KMS-11 (cell line): ENCODE measurements around the gene NRG3.

Source experiments
- H2AFZ ChIP-seq: fragments of 200-600 bp; sonication (generic); 2 replicates; pipeline ENCODE4 v1.6.1; 2016; ENCODE audit warnings: antibody characterized with exemption, mixed run types, low read depth
- H3K27ac ChIP-seq: fragments of 200-600 bp; sonication (generic); 2 replicates; pipeline ENCODE4 v1.6.1; 2016; ENCODE audit warnings: mild to moderate bottlenecking, mixed run types
- H3K27me3 ChIP-seq: fragments of 200-600 bp; sonication (generic); 2 replicates; pipeline ENCODE4 v1.6.1; 2017; ENCODE audit warnings: mild to moderate bottlenecking, low read depth, mixed run types, moderate library complexity; ENCODE audit not compliant: insufficient read depth
- H3K36me3 ChIP-seq: fragments of 200-600 bp; sonication (generic); 2 replicates; pipeline ENCODE4 v1.6.1; 2017; ENCODE audit warnings: mild to moderate bottlenecking, mixed run types; ENCODE audit not compliant: insufficient read depth
- H3K4me1 ChIP-seq: fragments of 200-600 bp; sonication (generic); 2 replicates; pipeline ENCODE4 v1.6.1; 2016; ENCODE audit warnings: mild to moderate bottlenecking, low read depth, mixed run types; ENCODE audit not compliant: poor library complexity, severe bottlenecking
- H3K4me2 ChIP-seq: fragments of 200-600 bp; sonication (generic); 2 replicates; pipeline ENCODE4 v1.7.0; 2016; ENCODE audit warnings: mild to moderate bottlenecking, mixed run types
- H3K4me3 ChIP-seq: fragments of 200-600 bp; sonication (generic); IDR thresholded peaks from 2 replicates; pipeline ENCODE4 v1.6.1; 2017; ENCODE audit warnings: low read depth, low read length, mixed read lengths; ENCODE audit not compliant: insufficient read depth
- H3K79me2 ChIP-seq: fragments of 200-600 bp; sonication (generic); 2 replicates; pipeline ENCODE4 v1.6.1; 2016; ENCODE audit warnings: low read depth, mixed run types; ENCODE audit not compliant: insufficient read depth
- H3K9ac ChIP-seq: fragments of 200-600 bp; sonication (generic); 2 replicates; pipeline ENCODE4 v1.6.1; 2016; ENCODE audit warnings: mild to moderate bottlenecking, mixed run types
- H4K20me1 ChIP-seq: fragments of 200-600 bp; sonication (generic); 2 replicates; pipeline ENCODE4 v1.6.1; 2016; ENCODE audit warnings: mild to moderate bottlenecking, mixed run types; ENCODE audit not compliant: insufficient read depth
- CTCF ChIP-seq: fragments of 200-600 bp; sonication (generic); conservative IDR thresholded peaks from 2 replicates; pipeline ENCODE4 v1.6.1; 2017; ENCODE audit warnings: low read depth, mild to moderate bottlenecking, antibody characterized with exemption, low read length, moderate library complexity, mixed read lengths

The NRG3 gene

GRCh38 chr10:81874875-81875466 lies at the start of gene NRG3:
TSS of gene NRG3 (plus strand) at chr10:81875194.
- H3K4me1 ChIP-seq: peaks cover 19% of the 10 kb centered on the region
- H3K27ac ChIP-seq: no peak within 1 kb of the TSS
- no peak within 1 kb of the TSS for H3K4me3 ChIP-seq
- H3K4me2 ChIP-seq: peak within 1 kb of the TSS; percentile 94
- no peak for TF ChIP-seq CTCF
- no peaks in the 10 kb centered on the region for H3K36me3 ChIP-seq
- H2AFZ ChIP-seq: peak within 1 kb of the TSS; percentile 78
- H4K20me1 ChIP-seq: no peaks in the 10 kb centered on the region
- no peaks in the 10 kb centered on the region for H3K79me2 ChIP-seq
- peak within 1 kb of the TSS; percentile 51; the same call in 1 of the 2 replicates for H3K9ac ChIP-seq
- no peaks in the 10 kb centered on the region for H3K27me3 ChIP-seq

DNA sequence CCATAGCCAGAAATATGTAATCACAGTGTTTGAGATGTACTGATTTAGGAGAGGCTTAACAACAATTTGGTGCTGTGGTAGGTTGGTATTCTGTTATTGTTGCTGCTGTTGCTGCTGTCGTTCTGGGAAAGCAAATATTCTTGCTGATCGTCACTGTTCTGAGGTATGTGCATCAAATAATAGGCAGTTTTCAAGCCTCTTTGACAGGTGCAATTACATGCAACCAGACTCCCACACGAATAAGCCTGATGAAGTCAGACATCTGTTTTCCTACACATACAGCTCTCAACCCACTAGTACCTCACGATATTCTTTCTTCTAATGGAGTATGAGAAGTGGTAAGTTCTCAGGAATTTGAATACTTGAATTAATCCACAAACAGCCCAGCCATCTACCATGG lies 46.7 kb upstream of the NRG3 start:
- Histone ChIP-seq H3K4me3 (no peak overlapping the region), H3K27me3 (no peaks in the 10 kb centered on the region), H3K36me3 (no peaks in the 10 kb centered on the region), H3K4me1 (no peaks in the 10 kb centered on the region), H2AFZ (no peak overlapping the region), H3K27ac (no peak overlapping the region), H3K4me2 (no peak overlapping the region), H3K79me2 (no peaks in the 10 kb centered on the region), H3K9ac (no peak overlapping the region), H4K20me1 (no peaks in the 10 kb centered on the region)
- TF ChIP-seq CTCF: no peak

DNA sequence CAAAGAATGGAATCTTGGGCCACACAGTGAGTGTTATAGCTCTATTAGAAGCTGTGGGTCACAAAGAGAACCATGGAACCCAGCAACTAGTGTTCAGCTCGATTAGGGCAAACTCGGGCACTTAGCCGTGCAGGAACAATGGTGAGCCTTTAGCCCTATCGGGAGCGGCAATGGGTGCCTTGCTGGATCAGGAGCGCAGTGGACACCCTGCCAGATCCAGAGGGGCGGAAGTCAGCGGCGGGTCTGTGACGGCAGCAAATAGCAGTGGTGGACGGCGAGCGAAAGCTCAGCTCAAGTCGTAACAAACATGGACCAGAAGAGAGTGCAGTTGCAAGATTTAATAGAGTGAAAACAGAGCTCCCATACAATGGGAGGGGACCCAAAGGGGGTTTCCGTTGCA lies 43.9 kb upstream of the NRG3 start:
- Histone ChIP-seq H4K20me1 (no peaks in the 10 kb centered on the region), H2AFZ (no peak overlapping the region), H3K27ac (no peak overlapping the region)

GRCh38 chr10:81838950-81839349 lies 36.0 kb upstream of the NRG3 start:
- H3K27me3 ChIP-seq: no peaks in the 10 kb centered on the region
- no peak overlapping the region for H3K27ac ChIP-seq
- H3K9ac ChIP-seq: no peak overlapping the region
- no peaks in the 10 kb centered on the region for H3K79me2 ChIP-seq
- H3K4me3 ChIP-seq: no peak overlapping the region
- no peaks in the 10 kb centered on the region for H4K20me1 ChIP-seq
- no peak overlapping the region for H3K4me2 ChIP-seq
- no peak overlapping the region; the same call in 1 of the 2 replicates for H2AFZ ChIP-seq
- no peaks in the 10 kb centered on the region for H3K36me3 ChIP-seq
- peak; percentile 53; the same call in 1 of the 2 replicates for TF ChIP-seq CTCF
- no peaks in the 10 kb centered on the region for H3K4me1 ChIP-seq

More for the DNA sequence above, 43.9 kb upstream of the NRG3 start:
- H3K4me3 ChIP-seq: no peak overlapping the region
- no peaks in the 10 kb centered on the region for H3K79me2 ChIP-seq
- TF ChIP-seq CTCF: no peak
- no peak overlapping the region for H3K9ac ChIP-seq
- no peaks in the 10 kb centered on the region for H3K4me1 ChIP-seq
- no peaks in the 10 kb centered on the region for H3K36me3 ChIP-seq
- H3K27me3 ChIP-seq: no peaks in the 10 kb centered on the region
- no peak overlapping the region for H3K4me2 ChIP-seq
